OCI-LY3 (cell line): ENCODE measurements around the gene SLC28A1.

Source experiments
- EZH2phosphoT487 ChIP-seq: fragments of 200-600 bp; shearing (Covaris generic); IDR thresholded peaks from 2 replicates; pipeline ENCODE4 v1.6.1; 2018; ENCODE audit warnings: antibody characterized with exemption, mixed run types, low read depth
- TF ChIP-seq, protein P1 (sequence below): fragments of 200-600, 300-600 bp; sonication (generic); IDR thresholded peaks from 2 replicates; pipeline ENCODE4 v1.5.1; 2014; ENCODE audit warnings: antibody characterized with exemption, low read length, low read depth

DNA sequence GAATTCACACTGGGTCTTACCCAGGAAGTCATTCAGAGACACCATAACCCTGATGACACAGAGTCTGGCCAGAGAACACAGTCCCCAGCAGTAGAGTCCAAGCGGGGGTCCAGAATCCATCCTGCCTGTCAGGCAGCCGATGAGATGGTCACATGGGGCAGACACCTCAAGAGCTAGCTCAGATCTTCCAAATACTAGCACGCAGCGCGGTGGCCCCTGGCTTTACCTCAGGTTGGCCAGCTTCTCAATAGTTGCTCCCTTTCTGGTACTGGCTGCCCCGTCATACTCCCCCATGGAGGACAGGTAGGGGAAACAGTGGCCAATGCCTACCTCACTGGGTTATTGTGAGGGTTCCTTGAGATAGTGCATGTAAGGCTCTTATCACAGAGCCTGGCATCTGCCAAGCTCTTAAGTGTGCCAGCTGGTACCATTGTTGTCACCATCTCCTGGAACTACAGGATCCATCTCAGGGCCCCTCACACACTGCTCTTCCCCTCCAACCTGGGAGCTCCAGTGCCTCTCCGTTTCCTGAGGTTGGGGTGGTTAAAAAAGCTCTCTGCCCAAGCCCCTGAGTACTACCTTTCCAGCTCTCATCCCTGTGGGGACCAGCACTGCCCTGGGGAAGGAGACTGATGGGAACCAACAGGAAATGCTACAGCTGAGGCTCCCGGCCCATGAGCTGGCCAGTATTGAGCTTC, 3.5 kb upstream of the SLC28A1 start:
- TF ChIP-seq, protein P1, sequence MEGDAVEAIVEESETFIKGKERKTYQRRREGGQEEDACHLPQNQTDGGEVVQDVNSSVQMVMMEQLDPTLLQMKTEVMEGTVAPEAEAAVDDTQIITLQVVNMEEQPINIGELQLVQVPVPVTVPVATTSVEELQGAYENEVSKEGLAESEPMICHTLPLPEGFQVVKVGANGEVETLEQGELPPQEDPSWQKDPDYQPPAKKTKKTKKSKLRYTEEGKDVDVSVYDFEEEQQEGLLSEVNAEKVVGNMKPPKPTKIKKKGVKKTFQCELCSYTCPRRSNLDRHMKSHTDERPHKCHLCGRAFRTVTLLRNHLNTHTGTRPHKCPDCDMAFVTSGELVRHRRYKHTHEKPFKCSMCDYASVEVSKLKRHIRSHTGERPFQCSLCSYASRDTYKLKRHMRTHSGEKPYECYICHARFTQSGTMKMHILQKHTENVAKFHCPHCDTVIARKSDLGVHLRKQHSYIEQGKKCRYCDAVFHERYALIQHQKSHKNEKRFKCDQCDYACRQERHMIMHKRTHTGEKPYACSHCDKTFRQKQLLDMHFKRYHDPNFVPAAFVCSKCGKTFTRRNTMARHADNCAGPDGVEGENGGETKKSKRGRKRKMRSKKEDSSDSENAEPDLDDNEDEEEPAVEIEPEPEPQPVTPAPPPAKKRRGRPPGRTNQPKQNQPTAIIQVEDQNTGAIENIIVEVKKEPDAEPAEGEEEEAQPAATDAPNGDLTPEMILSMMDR = no peak
- TF ChIP-seq EZH2phosphoT487 = no peak
